Measurements from ENCODE around the gene KIAA0513.
"Not testable (repeated sequence)": the region's sequence is repeated elsewhere in the genome, so short reads cannot be mapped to it uniquely, and the experiment has no call there.

Gene KIAA0513

DNA sequence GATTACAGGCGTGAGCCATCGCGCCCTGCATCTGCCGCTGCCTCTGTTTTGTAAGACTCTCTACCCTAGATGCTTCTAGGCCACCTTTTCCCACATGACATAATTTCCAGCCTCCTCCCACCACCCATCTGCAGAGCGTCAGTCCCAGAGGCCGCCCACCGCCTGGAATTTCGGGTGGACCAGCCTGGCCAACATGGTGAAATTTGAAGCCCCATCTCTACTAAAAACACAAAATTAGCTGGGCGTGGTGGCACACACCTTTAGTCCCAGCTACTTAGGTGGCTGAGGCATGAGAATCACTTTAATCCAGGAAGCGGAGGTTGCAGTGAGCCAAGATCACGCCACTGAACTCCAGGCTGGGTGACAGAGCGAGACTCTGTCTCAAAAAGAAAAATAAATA, 89.8 kb downstream of the KIAA0513 start:
- TF ChIP-seq, protein P1, sequence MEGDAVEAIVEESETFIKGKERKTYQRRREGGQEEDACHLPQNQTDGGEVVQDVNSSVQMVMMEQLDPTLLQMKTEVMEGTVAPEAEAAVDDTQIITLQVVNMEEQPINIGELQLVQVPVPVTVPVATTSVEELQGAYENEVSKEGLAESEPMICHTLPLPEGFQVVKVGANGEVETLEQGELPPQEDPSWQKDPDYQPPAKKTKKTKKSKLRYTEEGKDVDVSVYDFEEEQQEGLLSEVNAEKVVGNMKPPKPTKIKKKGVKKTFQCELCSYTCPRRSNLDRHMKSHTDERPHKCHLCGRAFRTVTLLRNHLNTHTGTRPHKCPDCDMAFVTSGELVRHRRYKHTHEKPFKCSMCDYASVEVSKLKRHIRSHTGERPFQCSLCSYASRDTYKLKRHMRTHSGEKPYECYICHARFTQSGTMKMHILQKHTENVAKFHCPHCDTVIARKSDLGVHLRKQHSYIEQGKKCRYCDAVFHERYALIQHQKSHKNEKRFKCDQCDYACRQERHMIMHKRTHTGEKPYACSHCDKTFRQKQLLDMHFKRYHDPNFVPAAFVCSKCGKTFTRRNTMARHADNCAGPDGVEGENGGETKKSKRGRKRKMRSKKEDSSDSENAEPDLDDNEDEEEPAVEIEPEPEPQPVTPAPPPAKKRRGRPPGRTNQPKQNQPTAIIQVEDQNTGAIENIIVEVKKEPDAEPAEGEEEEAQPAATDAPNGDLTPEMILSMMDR (IDR thresholded peaks at IDR 0.05; ENCODE audit: low read length, missing control alignments): no peak
- H3K4me3 ChIP-seq (replicated peaks; ENCODE audit: low read depth, low read length): no peak overlapping the region
- no peak for DNase-seq (ENCODE audit: low read depth)

DNA sequence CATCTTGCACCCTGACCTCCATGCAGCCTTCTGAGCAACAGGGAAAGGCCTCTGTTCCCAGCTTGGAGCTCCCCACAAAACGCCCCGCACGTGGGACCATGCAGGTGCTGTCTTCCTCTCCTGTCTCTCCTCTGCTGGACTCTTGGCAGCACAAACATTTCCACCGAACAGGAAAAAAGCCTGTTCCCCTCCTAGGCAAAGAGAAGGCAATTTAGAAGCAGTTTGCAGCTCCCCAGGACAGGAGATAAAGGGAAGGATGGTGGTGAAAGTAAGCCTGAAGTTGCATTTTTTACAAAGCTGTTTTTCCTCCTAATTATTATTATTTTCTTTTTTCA, 92.4 kb downstream of the KIAA0513 start:
- TF ChIP-seq, protein P1 (IDR thresholded peaks at IDR 0.05; ENCODE audit: low read length, missing control alignments): no peak
- no peak overlapping the region for H3K4me3 ChIP-seq (replicated peaks; ENCODE audit: low read depth, low read length)
- DNase-seq (ENCODE audit: low read depth): no peak

DNA sequence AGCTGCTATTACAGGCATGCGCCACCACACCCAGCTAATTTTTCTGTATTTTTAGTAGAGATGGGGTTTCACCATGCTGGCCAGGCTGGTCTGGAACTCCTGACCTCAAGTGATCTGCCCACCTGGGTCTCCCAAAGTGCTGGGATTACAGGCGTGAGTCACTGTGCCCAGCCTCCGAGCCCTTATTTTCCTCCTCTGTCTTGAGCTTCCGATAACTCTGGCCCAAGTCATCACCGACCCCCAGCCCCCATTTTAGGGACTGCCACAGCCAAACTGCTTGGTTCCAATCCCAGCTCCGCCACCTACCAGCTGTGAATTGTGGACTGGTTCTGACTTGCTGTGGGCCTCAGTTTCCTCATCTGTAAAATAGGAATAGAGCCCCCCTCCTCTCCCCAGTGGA, 95.8 kb downstream of the KIAA0513 start:
- H3K4me3 ChIP-seq (replicated peaks; ENCODE audit: low read depth, low read length); DNase-seq (ENCODE audit: low read depth): not testable (repeated sequence)

DNA sequence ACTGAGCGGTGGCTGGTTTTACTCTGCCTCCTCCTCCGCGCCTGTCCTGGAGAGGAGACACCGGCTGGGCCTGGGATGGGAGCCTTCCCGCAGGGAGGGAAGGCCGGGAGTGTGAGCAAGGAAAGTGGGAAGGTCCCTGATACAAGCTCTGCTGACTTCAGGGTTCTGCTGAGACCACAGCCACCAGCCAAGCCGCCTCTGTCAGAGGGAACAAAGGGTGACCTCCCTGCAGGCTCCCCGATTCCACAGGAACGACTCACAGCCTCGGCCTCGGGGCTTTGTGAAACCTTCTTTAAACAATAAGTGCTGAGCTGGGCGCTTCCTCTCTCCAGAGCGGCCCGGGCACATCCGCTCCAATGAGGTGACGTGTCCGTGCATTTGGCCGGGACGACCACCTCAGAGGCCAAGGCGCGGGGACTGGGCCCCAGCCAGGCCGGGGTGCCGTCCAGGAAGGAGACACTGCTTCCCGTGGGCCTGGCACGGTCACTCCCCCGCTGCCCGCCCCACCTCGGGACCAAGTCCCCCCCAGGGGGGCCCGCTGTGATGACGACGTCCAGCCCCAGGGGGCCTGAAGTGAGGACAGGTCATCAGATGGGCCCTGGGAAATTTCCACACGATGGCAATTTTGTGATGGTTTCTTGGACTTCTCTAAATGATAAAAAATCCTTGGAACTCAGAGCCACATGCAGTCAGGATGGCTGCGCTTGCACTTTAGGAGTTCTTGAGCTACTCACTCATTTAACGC, 96.5 kb downstream of the KIAA0513 start:
- TF ChIP-seq, protein P1 (IDR thresholded peaks at IDR 0.05; ENCODE audit: low read length, missing control alignments): no peak
- H3K4me3 ChIP-seq (replicated peaks; ENCODE audit: low read depth, low read length): peak overlapping the region; percentile 10
- peak; percentile 85 for DNase-seq (ENCODE audit: low read depth)

DNA sequence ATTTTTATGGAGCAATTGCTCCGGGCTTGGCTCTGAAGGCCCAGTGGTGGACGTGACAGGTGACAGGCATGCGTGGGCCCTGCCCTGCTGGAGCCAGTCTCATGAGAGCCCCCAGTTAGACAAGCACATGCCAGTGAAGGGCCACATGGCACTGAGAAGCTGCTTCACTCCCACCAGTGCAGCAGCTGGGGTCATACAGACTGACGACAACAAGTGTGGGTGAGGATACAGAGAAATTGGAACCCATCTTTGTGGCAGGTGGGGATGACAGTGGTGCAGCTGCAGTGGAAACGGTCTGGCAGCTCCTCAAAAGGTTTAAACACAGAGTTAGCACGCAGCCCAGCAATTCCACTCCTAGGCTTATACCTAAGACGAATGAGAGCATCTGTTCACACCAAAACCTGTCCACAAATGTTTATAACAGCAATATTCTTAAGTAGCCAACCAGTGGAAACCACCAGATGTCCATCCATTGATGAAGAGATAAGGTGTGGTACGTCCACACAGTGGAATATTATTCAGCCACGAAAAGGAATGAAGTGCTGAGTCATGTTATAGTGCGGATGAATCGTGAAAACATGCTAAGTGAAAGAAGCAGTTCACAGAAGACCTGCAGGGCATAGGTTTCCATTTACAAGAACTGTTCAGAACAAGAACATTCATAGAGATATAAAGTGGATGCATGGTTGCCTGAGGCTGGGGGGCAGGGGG, 97.2 kb downstream of the KIAA0513 start:
- DNase-seq (ENCODE audit: low read depth): no peak
- H3K4me3 ChIP-seq (replicated peaks; ENCODE audit: low read depth, low read length): no peak overlapping the region
- TF ChIP-seq, protein P1 (IDR thresholded peaks at IDR 0.05; ENCODE audit: low read length, missing control alignments): no peak

DNA sequence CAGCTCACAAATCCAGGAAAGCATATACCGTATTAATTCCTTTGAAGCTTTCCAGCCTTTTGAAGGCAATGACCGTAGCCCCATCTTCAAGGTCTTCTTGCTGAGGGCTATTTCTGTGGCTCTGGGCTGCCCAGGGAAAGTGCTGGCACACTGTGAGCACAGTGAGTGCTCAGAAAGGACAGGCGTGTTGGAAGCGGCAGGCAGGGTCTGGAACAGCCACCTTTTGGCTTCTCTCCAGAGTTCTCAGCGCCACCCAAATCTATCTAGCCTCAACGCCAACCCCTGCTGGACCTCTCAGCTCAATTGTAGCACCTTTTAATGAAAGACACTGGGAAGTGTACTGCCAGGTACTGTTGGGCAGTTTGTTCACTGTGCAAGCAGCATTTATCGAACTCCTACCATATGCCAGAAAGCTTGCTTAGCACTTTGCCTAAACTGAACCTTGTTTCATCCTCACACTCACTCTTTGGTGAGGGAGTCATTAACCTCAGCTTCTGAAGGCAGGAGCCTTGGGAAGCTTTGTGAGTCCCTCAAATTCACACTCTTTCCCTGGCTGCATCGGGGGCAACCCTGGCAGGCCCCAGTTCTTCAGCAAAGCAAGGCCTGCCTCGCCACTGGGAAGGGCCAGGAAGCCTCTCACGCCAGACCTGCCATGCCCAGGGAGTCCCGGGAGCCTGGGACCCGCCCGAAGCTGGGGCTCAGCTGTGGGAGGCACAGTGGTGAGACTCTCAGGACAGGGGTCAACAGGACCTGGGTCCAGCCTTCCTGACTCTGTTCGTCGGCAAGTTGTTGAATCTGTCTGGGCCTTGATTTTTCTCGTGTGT, 98.2 kb downstream of the KIAA0513 start:
- H3K4me3 ChIP-seq (replicated peaks; ENCODE audit: low read depth, low read length): no peak overlapping the region
- TF ChIP-seq, protein P1 (IDR thresholded peaks at IDR 0.05; ENCODE audit: low read length, missing control alignments): no peak
- DNase-seq (ENCODE audit: low read depth): no peak

DNA sequence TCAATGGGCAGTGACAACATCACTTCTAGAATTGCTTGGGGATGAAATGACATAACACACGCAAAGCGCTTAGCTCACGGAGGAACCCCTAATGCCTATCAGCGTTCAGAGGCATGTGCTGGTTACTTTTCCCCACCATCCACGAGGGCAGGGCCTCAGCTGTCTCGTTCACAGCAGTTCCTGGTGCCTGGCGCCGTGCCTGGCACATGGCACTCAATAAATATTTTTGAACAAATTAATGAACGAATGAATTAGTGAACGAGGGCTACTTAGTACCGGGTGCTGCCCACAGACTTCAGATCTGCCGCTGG, 98.8 kb downstream of the KIAA0513 start:
- DNase-seq (ENCODE audit: low read depth): no peak
- no peak overlapping the region for H3K4me3 ChIP-seq (replicated peaks; ENCODE audit: low read depth, low read length)
- TF ChIP-seq, protein P1 (IDR thresholded peaks at IDR 0.05; ENCODE audit: low read length, missing control alignments): no peak

Measured in fibroblast of pulmonary artery (primary cell).